ENCODE results near the gene CARD11.

Gene CARD11

GRCh38 chr7:2908103-2908683, 135.5 kb downstream of the CARD11 start:
- DNase-seq (ENCODE audit: insufficient read length): no peak
- no peak for FAIRE-seq
- TF ChIP-seq TAF1 (IDR thresholded peaks at IDR 0.05; ENCODE audit: borderline replicate concordance, low read depth, low read length) (no peak), POLR2A (IDR thresholded peaks at IDR 0.05; ENCODE audit: low read depth, low read length) (no peak), POLR2AphosphoS5 (IDR thresholded peaks at IDR 0.05; ENCODE audit: low read depth, low read length) (no peak)

- no peak for TF ChIP-seq TAF1 (IDR thresholded peaks at IDR 0.05; ENCODE audit: borderline replicate concordance, low read depth, low read length)
- TF ChIP-seq POLR2A (IDR thresholded peaks at IDR 0.05; ENCODE audit: low read depth, low read length): no peak
- TF ChIP-seq POLR2AphosphoS5 (IDR thresholded peaks at IDR 0.05; ENCODE audit: low read depth, low read length): no peak
- FAIRE-seq (no peak), DNase-seq (ENCODE audit: insufficient read length) (no peak)
These were observed 137.3 kb downstream of the CARD11 start for GRCh38 chr7:2906197-2906931.

GRCh38 chr7:2905500-2905899, 138.2 kb downstream of the CARD11 start:
- FAIRE-seq (no peak), DNase-seq (ENCODE audit: insufficient read length) (no peak)
- TF ChIP-seq POLR2A (IDR thresholded peaks at IDR 0.05; ENCODE audit: low read depth, low read length) (no peak), POLR2AphosphoS5 (IDR thresholded peaks at IDR 0.05; ENCODE audit: low read depth, low read length) (no peak), TAF1 (IDR thresholded peaks at IDR 0.05; ENCODE audit: borderline replicate concordance, low read depth, low read length) (no peak)

- FAIRE-seq: no peak
These were observed 138.6 kb downstream of the CARD11 start for GRCh38 chr7:2905027-2905426.

GRCh38 chr7:2904202-2904601, 139.5 kb downstream of the CARD11 start:
- FAIRE-seq (no peak), DNase-seq (ENCODE audit: insufficient read length) (no peak)
- TF ChIP-seq TAF1 (IDR thresholded peaks at IDR 0.05; ENCODE audit: borderline replicate concordance, low read depth, low read length) (no peak), POLR2AphosphoS5 (IDR thresholded peaks at IDR 0.05; ENCODE audit: low read depth, low read length) (no peak)

More at GRCh38 chr7:2905027-2905426, 138.6 kb downstream of the CARD11 start:
- TF ChIP-seq POLR2A (IDR thresholded peaks at IDR 0.05; ENCODE audit: low read depth, low read length) (no peak), POLR2AphosphoS5 (IDR thresholded peaks at IDR 0.05; ENCODE audit: low read depth, low read length) (no peak), TAF1 (IDR thresholded peaks at IDR 0.05; ENCODE audit: borderline replicate concordance, low read depth, low read length) (no peak)
- DNase-seq (ENCODE audit: insufficient read length): no peak

- DNase-seq (ENCODE audit: insufficient read length): no peak
- no peak for TF ChIP-seq POLR2AphosphoS5 (IDR thresholded peaks at IDR 0.05; ENCODE audit: low read depth, low read length)
- TF ChIP-seq POLR2A (IDR thresholded peaks at IDR 0.05; ENCODE audit: low read depth, low read length): peak; percentile 20; the same call in 1 of the 2 replicates
- TF ChIP-seq TAF1 (IDR thresholded peaks at IDR 0.05; ENCODE audit: borderline replicate concordance, low read depth, low read length): no peak
- no peak for FAIRE-seq
These were observed 139.9 kb downstream of the CARD11 start for GRCh38 chr7:2903682-2904162.

- no peak for TF ChIP-seq POLR2A (IDR thresholded peaks at IDR 0.05; ENCODE audit: low read depth, low read length)
- TF ChIP-seq TAF1 (IDR thresholded peaks at IDR 0.05; ENCODE audit: borderline replicate concordance, low read depth, low read length): no peak
- FAIRE-seq: no peak
These were observed 146.6 kb downstream of the CARD11 start for GRCh38 chr7:2897023-2897422.

GRCh38 chr7:2896131-2896530, 147.5 kb downstream of the CARD11 start:
- DNase-seq (ENCODE audit: insufficient read length) (no peak), FAIRE-seq (no peak)
- no peak for TF ChIP-seq POLR2AphosphoS5 (IDR thresholded peaks at IDR 0.05; ENCODE audit: low read depth, low read length)
- TF ChIP-seq POLR2A (IDR thresholded peaks at IDR 0.05; ENCODE audit: low read depth, low read length): no peak
- TF ChIP-seq TAF1 (IDR thresholded peaks at IDR 0.05; ENCODE audit: borderline replicate concordance, low read depth, low read length): no peak

More at GRCh38 chr7:2897023-2897422, 146.6 kb downstream of the CARD11 start:
- no peak for DNase-seq (ENCODE audit: insufficient read length)

GRCh38 chr7:2894118-2894940, 149.3 kb downstream of the CARD11 start:
- DNase-seq (ENCODE audit: insufficient read length) (peak; percentile 71), FAIRE-seq (peak; percentile 86)
- TF ChIP-seq TAF1 (IDR thresholded peaks at IDR 0.05; ENCODE audit: borderline replicate concordance, low read depth, low read length): no peak
- TF ChIP-seq POLR2AphosphoS5 (IDR thresholded peaks at IDR 0.05; ENCODE audit: low read depth, low read length): no peak; the same call in 1 of the 2 replicates
- peak; percentile 61 for TF ChIP-seq POLR2A (IDR thresholded peaks at IDR 0.05; ENCODE audit: low read depth, low read length)

- DNase-seq (ENCODE audit: insufficient read length) (no peak), FAIRE-seq (peak; percentile 64)
- TF ChIP-seq TAF1 (IDR thresholded peaks at IDR 0.05; ENCODE audit: borderline replicate concordance, low read depth, low read length): no peak
- TF ChIP-seq POLR2AphosphoS5 (IDR thresholded peaks at IDR 0.05; ENCODE audit: low read depth, low read length): no peak
- TF ChIP-seq POLR2A (IDR thresholded peaks at IDR 0.05; ENCODE audit: low read depth, low read length): no peak
These were observed 150.2 kb downstream of the CARD11 start for GRCh38 chr7:2893411-2893861.

GRCh38 chr7:2892549-2892948, 151.1 kb downstream of the CARD11 start:
- DNase-seq (ENCODE audit: insufficient read length): no peak
- FAIRE-seq: peak; percentile 51
- no peak for TF ChIP-seq POLR2A (IDR thresholded peaks at IDR 0.05; ENCODE audit: low read depth, low read length)
- no peak for TF ChIP-seq TAF1 (IDR thresholded peaks at IDR 0.05; ENCODE audit: borderline replicate concordance, low read depth, low read length)
- no peak for TF ChIP-seq POLR2AphosphoS5 (IDR thresholded peaks at IDR 0.05; ENCODE audit: low read depth, low read length)

Measured in GM12892 (cell line).